OCI-M1 (cell line): Measurements from ENCODE around the gene NDUFV3.
"Not testable (repeated sequence)": the region's sequence is repeated elsewhere in the genome, so short reads cannot be mapped to it uniquely, and the experiment has no call there.

Experiments used
- DNase-seq: peaks from one replicate; lab custom pipeline; 2025; lab: John Stamatoyannopoulos, UW

NDUFV3 gene

DNA sequence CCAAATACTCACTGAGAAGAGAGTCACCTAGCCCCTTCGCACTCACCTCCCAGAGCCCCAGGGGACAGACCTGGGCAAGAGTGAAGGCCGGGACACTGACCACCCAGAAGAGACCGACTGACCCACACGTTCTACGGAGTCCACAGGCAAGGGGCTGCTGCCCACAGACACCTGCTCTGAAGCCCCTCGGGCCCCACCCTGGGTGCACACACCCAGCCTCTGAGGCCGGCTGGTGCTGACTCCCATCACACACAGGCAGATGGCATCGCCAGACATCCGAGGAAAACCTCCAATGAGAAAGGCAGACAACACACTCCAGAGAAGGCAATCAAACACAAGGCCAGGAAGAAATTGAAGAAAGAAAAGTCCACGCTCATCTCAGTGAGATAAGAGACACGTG lies 35.9 kb upstream of the NDUFV3 start:
- no peak for DNase-seq

DNA sequence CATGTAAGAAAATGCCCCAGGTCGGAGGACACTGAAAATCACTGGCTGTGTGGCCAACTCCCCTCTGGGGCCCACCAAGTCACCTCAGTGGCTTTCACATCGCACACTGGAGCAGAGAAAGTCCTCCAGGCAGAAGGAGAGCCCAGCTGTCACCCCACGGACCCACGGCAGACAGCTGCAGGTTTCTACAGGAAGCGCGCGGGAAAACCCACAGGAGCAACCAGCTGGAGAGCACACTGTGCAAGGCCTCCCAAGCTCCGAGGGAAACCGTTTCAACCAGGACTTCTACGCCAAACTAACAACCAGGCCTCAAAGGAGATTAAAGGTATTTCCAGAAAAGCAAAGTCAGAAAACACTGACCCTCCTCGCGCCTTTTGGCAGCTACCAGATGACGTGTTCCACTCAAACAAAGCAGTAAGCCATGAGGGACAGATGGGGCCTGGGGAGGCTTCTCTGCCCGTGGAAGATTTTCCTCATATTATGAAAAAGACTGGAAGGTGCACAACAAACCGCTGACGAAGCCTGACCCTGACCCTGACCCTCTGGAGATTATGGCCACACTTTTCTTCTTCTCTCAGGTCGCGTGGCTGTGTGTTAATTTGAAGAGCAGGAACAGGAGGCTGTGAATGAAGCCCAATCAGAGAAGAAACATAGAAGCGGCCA lies 34.8 kb upstream of the NDUFV3 start:
- DNase-seq, result no peak

DNA sequence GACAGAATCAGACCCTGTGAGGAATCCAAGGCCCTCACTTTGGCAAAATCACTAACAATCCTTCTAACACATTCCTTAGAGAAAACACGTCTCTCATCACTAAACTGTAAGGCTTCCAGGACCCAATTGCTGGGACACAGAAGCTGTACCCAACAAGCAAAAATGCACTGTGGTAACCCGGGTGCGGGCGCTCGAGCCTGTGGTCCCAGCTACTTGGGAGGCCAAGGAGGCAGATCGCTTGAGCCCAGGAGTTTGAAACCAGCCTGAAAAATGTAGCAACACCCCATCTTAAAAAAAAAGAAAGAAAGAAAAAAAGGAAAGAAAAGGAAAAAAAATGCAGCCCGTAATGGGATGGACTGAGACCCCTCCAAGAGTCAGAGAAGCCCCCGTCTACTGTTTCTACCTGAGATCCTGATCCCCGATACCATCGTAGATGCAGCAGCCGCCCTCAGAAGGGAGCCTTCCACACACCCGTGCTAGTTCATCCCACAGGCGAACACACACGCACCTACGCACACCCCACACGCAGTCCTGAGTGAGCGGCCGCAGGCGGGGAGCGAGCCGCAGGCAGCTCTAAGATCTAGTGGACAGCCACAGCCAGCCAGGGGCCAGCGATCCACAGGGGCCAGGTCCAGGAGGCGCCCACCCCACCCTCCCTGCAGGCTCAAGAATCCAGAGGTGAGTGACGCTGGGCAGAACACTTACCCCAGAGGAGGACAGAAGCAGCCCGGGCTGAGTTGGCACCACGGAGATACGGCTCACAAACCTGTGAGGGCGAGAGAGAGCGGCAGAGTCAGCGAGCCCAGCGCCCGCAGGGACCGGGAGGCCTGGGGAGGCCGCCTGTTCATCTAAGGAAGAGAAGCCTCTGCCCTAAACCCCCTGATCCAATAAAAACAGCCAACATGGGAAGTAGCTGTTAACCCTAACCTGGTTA lies 33.9 kb upstream of the NDUFV3 start:
- no peak for DNase-seq

DNA sequence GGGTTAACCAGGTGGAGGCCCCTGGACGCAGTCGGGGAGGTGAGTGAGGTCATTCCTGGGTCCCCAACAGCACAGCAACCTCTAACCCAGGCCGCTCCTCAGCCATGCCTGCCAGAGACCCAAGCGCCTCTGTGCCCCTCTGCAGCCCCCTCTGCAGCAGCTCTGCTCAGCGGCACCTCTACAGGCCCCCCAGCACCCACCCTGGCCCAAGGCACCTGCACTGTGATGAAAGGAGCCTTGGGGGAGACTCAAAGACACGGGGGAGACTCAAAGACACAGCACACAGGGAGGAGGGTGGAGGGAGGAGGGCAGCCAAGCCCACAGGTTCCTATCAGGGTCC lies 33.2 kb upstream of the NDUFV3 start:
- DNase-seq, result no peak

DNA sequence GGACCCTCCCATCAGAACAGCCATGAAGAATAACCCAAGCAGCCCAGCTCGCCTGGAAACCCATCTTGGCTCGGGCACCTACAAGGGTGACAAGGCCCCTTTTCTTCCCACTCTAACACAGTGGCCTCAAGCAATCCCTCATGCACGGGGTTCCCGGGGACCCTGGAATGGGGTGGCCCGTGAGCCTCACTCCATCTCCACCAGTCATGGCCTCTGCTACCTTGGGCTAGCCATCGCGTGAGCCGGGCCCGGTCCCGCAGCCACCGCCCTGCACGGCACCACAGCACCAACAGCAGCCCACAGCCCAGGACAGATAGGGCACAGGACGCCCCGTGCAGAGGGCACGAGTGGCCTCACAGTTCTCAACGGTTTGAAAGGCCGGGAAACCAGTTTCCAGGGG lies 32.8 kb upstream of the NDUFV3 start:
- DNase-seq, result no peak

DNA sequence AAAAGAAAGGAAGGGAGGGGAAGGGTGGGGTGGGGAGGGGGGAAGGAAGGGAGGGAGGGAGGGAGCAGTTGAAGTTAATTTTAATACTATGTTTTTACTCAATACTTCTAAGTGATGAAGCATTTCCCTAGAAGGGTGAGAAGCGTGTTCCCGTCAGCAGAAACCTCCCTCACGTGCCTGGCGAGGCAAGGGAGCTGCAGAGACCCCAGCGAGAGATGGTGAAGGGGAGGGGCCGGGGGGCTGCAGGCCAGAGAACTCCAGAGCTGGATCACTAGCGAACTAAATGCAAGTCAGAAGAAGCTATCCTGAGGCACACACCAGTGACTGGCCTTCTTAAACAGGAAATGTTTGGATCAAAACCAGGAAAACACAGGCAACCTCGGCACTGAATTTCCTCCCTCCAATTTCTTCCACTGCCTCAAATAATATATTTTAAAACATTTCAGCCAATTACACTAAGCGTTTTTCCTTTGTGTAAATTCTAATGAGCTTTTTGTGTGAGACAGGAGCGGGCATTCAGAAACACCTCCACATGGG lies 31.7 kb upstream of the NDUFV3 start:
- no peak for DNase-seq

DNA sequence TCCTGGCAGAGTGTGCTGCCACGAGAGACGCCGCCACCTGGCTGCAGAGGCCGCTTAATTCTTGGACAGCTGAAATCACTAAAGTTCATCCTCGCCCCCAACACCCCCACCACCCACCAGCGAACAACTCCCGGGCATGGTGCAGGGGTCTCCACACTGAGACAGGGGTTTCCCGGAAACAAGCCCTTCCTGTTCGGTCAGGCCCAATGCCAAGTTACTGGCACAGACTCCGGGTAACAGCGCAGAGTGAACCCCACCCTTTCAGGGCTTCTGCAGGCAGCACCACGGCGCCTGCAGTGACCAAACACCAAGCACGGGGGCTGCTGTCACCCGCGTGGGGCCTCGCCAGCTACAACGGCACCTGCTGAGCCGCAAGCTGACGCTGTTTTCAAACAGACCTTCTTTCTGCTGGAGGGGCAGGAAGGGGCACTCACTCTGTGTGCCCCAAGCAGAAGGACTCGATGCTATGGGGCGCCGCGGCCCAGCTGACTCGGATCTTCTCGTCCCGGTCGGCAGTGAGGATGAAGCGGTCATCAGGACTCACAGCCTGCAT lies 31.2 kb upstream of the NDUFV3 start:
- no peak for DNase-seq

DNA sequence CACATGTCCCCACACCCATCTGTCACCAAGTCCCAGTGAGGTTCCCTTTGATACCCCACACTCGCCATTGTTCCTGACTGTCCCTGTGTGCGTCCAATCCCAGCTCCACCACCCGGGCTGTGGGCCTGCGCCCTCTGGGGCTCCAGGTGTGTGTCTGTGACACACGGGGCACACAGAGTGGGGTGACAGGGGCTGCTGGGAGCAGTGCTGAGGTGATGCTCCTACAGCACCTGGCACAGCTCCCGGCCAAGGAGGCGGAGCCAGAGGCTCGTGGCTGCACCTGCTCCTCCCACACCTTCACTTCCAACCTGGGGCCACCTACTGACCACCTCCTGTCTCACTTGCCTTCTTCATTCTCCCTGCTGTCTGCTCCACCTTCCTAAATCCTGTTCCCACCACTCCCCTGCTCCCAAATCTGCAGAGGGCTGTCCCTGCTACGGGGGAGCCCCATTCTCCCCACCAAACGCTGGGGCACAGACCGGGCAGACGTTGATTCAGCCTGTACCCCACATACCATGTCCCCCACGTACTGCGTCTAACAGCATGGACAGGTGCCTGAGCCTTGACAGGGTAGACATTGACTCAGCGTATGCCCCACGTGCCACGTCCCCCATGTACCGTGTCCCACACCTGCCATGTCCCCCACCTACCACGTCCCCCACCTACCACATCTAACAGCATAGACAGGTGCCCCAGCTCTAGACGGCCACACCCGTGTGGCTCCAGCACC lies 30.2 kb upstream of the NDUFV3 start:
- no peak for DNase-seq

DNA sequence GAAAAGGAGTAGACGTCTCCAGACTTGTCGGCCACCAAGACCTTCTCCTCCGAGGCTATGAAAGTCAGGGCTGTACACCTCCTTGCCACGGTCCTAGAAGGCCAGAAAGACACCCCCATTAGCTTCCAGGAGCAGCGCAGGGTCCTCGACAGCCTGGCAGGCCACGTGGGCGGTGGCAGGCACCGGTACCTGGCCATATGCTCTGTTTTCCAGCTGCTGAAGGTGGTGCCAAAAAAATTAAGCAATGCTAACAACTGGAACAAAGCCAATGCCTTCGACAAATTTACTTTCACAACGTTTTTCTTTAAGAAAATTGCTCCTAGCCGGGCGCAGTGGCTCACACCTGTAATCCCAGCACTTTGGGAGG lies 29.6 kb upstream of the NDUFV3 start:
- DNase-seq, result no peak

DNA sequence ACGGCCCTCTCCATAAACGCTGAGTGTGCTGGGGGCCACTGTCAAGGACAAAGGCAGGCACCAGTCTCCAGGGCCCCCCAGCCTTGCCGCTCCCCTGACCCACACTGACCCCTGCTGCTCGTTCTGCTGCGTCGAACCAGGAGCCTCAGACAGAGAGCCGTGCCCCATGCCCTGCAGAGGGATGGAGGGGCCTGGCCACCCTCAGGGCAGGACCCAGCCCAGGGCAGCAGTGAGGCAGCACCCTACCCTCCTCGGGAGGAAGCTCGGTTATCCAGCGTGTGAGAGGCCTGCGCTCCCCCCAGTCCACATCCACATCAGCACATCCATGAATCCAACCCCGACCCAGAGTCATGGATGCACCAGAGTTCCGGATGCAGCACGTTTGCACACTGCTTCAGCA lies 28.8 kb upstream of the NDUFV3 start:
- DNase-seq, result no peak

DNA sequence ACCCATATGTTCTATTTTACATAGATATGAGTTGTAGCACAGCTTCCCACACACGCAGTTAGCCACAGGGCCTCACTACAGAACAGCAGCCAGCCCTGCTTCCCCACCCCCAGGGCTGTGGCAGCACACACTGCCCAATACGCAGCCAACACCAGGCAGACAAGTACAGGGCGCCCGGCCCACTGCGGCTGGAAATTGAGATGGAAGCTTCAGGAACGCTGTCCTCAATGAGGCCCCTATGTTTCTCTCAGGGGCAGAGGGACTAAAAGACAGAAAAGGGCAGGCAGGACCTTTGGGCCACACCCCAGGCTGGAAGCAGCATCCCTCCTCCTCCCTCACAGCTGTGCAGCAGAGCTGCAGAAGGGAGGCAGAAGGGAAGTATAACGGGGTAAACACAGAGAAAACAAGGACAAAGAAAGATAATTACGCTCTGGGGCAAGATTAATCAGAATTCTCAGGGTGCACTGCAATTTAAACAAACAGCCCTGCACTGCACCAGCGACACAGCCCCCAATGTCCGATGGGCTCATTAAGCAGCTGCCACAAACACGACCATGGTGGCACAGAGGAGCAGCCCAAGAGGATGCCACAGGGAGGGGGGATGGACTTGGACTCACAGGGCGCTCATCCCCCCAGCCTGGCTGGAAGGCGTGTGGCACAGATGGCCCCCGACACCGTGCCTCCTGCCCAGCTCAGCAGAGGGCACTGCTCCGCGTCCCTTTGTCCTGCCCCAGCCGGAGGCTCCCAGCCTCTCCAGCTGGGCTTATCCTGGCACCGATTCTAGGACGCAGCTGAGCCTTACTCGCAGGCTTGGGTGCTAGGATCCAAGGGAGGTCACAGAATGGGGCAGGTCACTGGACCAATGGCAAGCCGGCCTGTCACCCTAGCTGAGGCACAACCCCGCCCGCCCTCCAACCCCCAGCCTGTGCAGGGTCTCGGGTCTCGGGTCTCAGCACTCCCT lies 28.0 kb upstream of the NDUFV3 start:
- no peak for DNase-seq

DNA sequence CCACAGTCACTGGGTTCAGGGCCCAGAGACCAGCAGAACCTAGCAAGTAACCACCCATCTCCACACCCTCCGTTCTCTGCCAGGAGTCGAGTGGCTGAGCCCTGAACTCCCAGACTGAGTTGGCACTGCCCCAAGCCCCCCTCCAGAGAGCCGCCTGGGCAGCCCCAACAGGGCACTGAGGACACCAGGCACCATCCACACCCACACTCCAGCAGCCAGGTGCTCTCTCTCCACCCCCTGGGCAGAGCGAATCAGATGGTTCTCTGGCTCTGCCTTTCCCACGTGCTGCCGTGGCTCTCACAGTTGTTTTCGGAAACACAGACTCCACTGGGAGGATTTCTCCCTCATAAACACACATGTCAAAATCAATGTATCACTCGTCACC lies 27.3 kb upstream of the NDUFV3 start:
- DNase-seq, result no peak

DNA sequence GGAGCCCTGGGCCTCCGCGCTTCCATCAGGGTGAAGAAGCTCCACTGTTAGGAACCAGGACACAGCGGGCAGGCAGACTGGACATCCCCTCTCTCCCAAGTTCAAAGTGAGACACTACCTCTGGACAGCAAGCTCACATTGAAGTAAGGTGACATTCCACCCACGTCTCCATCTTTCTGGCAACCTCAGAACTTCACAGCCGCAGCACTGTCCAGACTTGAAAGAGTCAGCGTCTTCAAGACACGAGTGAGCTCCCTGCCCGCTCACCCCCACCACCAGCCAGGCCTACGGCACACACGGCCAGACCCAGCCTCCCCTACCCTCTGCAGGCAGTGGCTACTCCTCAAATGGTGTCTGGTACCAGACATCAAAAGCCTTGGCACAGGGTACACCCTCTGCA lies 24.9 kb upstream of the NDUFV3 start:
- no peak for DNase-seq

DNA sequence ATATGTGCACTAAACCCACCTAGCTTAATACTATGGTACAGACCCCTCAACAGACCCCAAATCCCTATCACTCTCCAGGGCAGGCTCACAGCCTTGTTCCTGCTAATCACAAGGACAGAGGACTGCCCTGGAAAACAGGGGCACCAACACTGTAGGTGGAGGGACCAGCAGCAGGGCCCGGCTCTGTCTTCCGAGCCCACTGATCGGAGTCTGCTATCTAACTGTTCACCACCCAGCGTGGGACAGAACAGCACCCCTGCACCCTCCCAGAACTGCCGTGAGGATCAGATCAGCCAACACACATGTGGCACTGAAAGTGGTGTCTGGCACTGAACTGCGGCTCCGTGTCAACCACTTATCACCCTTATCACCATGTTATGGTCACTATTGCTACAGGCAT lies 20.0 kb upstream of the NDUFV3 start:
- no peak for DNase-seq

DNA sequence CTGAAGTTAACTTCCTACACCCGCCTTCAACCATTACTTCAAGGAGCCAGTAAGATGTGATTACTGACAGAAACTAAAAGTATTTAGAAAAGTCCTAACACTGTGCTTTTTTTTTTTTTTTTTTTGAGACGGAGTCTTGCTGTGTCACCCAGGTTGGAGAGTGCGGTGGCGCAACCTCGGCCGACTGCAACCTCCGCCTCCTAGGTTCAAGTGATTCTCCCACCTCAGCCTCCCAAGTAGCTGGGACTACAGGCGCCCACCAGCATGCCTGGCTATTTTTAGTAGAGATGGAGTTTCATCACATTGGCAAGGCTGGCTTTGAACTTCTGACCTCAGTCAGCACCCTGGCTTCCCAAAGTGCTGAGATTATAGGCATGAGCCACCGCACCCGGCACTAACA lies 17.3 kb upstream of the NDUFV3 start:
- not testable (repeated sequence) for DNase-seq

DNA sequence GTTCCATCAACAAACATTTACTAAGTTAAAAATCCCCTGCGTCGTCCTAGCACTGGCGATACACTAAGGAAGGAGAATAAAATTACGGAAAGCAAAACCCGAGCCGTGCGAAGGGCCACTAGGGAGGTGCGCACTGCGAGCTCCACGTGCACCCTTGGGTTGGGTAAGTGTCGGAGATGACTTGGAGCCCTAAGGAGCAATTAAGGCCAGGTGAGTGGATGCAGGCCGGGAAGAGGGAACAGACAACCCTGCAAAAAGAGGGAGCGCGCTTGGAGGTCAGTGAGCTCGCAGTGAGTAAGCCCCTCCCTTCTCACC lies 14.5 kb upstream of the NDUFV3 start:
- no peak for DNase-seq

DNA sequence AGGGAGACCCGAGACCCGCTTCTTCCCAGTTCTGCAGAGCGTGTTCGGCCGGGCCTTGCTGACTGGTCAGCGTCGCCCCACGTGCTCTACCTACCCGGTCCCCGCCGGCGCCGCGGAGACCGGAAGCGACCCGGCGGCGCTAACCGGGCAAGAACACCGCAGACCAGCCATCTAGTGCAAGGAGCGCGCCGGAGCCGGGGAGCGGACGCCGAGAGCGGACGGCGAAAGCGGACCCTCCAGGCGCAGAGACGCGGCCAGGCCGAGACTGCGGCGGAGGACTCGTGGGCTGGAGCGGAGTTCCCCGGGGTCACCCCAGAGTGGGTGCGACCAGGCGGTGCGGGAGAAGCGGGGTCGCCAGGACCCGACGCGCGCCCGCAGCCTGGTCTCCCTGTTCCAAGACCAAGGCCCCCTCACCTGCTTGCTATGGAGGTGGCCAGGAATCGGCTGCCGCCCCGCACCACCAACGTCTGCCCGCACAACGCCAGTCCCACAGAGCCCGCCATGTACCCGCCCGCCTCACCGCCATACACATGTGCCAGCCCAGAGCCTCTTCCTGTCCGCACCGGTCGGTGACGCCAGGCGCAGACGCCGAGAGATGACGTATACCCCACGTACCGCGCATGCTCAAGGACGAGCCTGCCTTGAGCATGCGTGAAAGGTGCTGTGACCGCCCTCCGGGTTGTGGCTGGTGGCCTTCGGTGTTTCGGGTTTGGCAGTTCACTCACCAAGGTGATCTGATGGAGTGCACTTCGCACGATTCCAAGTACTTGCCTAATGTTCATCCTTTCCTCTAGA lies 13.9 kb upstream of the NDUFV3 start, which contains the start of gene WDR4:
Gene WDR4 (minus strand): TSS at position 547 of the 795 bp plus-strand sequence. CDS start 44 bp downstream, at position 503.
- DNase-seq, result peak; percentile 100

DNA sequence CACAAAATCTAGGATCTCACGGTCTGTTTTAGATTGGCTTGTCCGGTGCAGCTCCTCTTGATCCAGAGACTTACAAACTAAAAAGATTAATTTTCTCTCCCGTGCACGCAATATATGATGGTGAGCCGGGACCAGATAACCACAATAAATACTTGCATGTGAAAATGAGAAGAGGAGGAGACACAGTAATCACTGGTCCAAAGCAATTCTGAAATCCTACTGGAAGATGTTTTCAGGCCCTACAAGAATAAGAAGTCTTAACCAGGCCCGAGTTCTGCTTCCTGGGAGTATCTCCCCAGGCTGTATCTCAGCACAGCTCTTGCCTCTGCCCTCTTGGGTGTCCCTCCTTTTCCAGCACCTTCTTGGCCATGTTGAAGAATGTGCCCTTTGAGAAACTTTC lies 12.8 kb upstream of the NDUFV3 start:
- no peak for DNase-seq

DNA sequence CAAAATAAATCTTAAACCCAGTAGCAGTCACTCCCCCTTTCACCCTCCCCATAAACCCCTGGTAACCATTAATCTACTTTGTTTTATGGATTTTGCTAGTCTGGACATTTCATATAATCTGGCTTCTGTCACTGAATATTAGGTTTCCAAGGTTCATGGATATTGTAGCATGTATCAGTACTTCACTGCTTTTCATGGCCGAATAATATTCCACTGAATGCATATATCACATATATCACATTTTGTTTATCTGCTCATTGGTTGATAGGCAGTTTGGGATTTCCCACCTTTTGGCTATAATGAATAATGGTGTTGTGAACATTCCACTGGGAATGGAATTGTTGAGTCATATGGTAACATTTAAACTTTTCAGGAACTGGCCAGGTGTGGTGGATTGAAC lies 9.2 kb upstream of the NDUFV3 start:
- DNase-seq, result no peak

DNA sequence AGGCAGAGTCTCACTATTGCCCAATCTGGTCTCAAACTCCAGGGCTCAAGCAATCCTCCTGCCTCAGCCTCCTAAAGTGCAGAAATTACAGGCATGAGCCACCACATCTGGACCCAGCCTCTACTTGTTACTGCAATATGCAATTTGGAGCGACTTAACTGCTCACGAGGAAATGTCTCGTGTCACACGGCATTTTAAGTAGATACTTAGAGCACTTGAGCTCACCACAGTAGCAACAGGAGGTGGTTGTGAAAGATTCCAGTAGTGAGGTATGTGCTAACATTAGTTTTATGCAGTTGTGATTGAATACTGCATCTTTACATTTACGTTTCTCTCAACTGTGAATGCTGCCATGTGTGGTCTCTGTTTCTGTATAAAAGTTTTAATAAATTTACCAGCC lies 5.8 kb upstream of the NDUFV3 start:
- no peak for DNase-seq

DNA sequence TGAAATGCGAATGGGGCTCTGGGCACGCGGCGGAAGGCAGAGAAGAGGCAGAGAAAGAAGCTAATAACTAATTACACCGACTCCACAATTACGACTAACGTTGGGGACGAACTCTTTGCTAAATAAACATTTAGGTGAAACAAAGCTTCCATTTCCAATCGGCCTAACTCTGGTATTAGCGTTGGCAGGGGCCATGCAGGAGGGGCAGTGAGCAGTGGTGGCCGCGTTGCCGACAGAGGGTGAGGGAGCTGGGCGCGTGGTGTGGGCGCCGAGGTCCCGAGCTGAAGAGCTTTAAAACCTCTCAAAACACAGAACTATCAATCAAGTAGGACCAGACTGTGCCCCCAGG lies 553 bp upstream of the NDUFV3 start:
- no peak for DNase-seq
